NCI-H345 treated with DMSO at 0.1 percent for 48 hours (cell line): Measurements from ENCODE around the gene DIAPH3.

ENCODE experiments used
- DNase-seq: peaks from one replicate; lab custom pipeline; 2025; ENCODE audit not compliant: unreplicated experiment; lab: John Stamatoyannopoulos, UW

Gene DIAPH3

GRCh38 chr13:59679254-59679653, 484.5 kb downstream of the DIAPH3 start:
- no peak for DNase-seq

- DNase-seq = no peak
These were observed 485.5 kb downstream of the DIAPH3 start for GRCh38 chr13:59677966-59678814.

- DNase-seq = no peak
These were observed 486.3 kb downstream of the DIAPH3 start for GRCh38 chr13:59677430-59677829.

- DNase-seq = no peak
These were observed 489.1 kb downstream of the DIAPH3 start for GRCh38 chr13:59674616-59675015.

GRCh38 chr13:59673286-59673685, 490.4 kb downstream of the DIAPH3 start:
- no peak for DNase-seq

- no peak for DNase-seq
These were observed 491.3 kb downstream of the DIAPH3 start for GRCh38 chr13:59672445-59672844.

GRCh38 chr13:59671881-59672280, 491.8 kb downstream of the DIAPH3 start:
- no peak for DNase-seq

- no peak for DNase-seq
These were observed 497.2 kb downstream of the DIAPH3 start for GRCh38 chr13:59666504-59666903.

- DNase-seq = no peak
These were observed 498.0 kb downstream of the DIAPH3 start for GRCh38 chr13:59665732-59666131.

GRCh38 chr13:59665184-59665583, 498.5 kb downstream of the DIAPH3 start:
- DNase-seq = no peak

GRCh38 chr13:59664586-59664985, 499.1 kb downstream of the DIAPH3 start:
- no peak for DNase-seq

- DNase-seq = no peak
These were observed 500.0 kb downstream of the DIAPH3 start for GRCh38 chr13:59663707-59664106.

GRCh38 chr13:59660582-59660981, 503.1 kb downstream of the DIAPH3 start:
- no peak for DNase-seq

- DNase-seq = no peak
These were observed 503.7 kb downstream of the DIAPH3 start for GRCh38 chr13:59659981-59660380.

- no peak for DNase-seq
These were observed 504.9 kb downstream of the DIAPH3 start for GRCh38 chr13:59658738-59659330.

GRCh38 chr13:59658027-59658737, 505.5 kb downstream of the DIAPH3 start:
- no peak for DNase-seq

GRCh38 chr13:59653916-59654315, 509.8 kb downstream of the DIAPH3 start:
- no peak for DNase-seq

GRCh38 chr13:59651479-59651878, 512.2 kb downstream of the DIAPH3 start:
- no peak for DNase-seq

- no peak for DNase-seq
These were observed 519.7 kb downstream of the DIAPH3 start for GRCh38 chr13:59643906-59644626.

- DNase-seq = no peak
These were observed 520.3 kb downstream of the DIAPH3 start for GRCh38 chr13:59643364-59643841.

- no peak for DNase-seq
These were observed 521.9 kb downstream of the DIAPH3 start for GRCh38 chr13:59641817-59642216.
